H1 (cell line): ENCODE results near the gene AKR1B1. TPM values are rescaled to one million over a fixed set of nuclear protein-coding genes. Genes with fewer than 3 reads are reported as not detected.

Source experiments
- CTCF ChIA-PET: fragments of 300-600 bp; sonication (Branson Sonifier 250); formaldehyde crosslinking; loops from one replicate; lab custom pipeline; 2021; ENCODE audit not compliant: partially characterized antibody; lab: Charles Lee
- POLR2A ChIA-PET: fragments of 300-600 bp; sonication (Branson Sonifier 250); formaldehyde crosslinking; loops from one replicate; lab custom pipeline; 2021; ENCODE audit warnings: inconsistent platforms; ENCODE audit not compliant: partially characterized antibody; lab: Charles Lee
- DNase-seq, 2 experiments: peaks; one replicate each; pipeline versions ENCODE4 v3.0.0 to v3.0.0-alpha.2; 2010 to 2022; ENCODE audit warnings: low spot score in 2 of 2, low read depth in 1 of 2, mixed read lengths in 1 of 2
- FAIRE-seq: peaks from 2 replicates; lab custom pipeline; 2011; peaks lifted over from hg19 to GRCh38; lab: Jason Lieb, UNC
- H2AFZ ChIP-seq: 2 replicates; pipeline ENCODE4 v1.8.1; 2012; ENCODE audit warnings: low read length, inconsistent platforms
- H2AK5ac ChIP-seq: 2 replicates; pipeline ENCODE4 v1.6.1; 2013; ENCODE audit warnings: low read depth, low read length
- H2BK120ac ChIP-seq: replicated peaks from 2 replicates; pipeline ENCODE3; 2013; ENCODE audit warnings: low read depth, low read length, inconsistent platforms
- H2BK12ac ChIP-seq: 2 replicates; pipeline ENCODE4 v1.6.1; 2013; ENCODE audit warnings: low read depth, low read length
- H2BK15ac ChIP-seq: 2 replicates; pipeline ENCODE4 v1.6.1; 2013; ENCODE audit warnings: low read length
- H2BK20ac ChIP-seq: 2 replicates; pipeline ENCODE4 v1.6.1; 2013; ENCODE audit warnings: low read length
- H2BK5ac ChIP-seq: 2 replicates; pipeline ENCODE4 v1.6.1; 2013; ENCODE audit warnings: low read depth, low read length
- H3K14ac ChIP-seq: 2 replicates; pipeline ENCODE4 v1.6.1; 2013; ENCODE audit warnings: inconsistent platforms; ENCODE audit not compliant: insufficient read length
- H3K18ac ChIP-seq: 2 replicates; pipeline ENCODE4 v1.6.1; 2013; ENCODE audit warnings: low read length; ENCODE audit errors: extremely low read depth
- H3K23ac ChIP-seq: 2 replicates; pipeline ENCODE4 v1.6.1; 2013; ENCODE audit warnings: inconsistent platforms; ENCODE audit not compliant: insufficient read length
- H3K23me2 ChIP-seq: 2 replicates; pipeline ENCODE4 v1.6.1; 2013; ENCODE audit warnings: low read depth, low read length
- H3K27ac ChIP-seq: 2 replicates; pipeline ENCODE4 v1.6.1; 2011; ENCODE audit warnings: low read depth, low read length, inconsistent platforms
- H3K27me3 ChIP-seq, 4 experiments: replicated peaks in 1 of 4; 1 replicate in 1 of 4; 2 replicates in 3 of 4; pipeline versions ENCODE4 v1.6.1 to v1.8.1; 2011 to 2013; ENCODE audit warnings: low read length in 3 of 4, mild to moderate bottlenecking in 3 of 4, inconsistent platforms in 2 of 4, mixed read lengths in 2 of 4, moderate library complexity in 1 of 4; ENCODE audit not compliant: control insufficient read depth in 3 of 4, insufficient read depth in 3 of 4; ENCODE audit errors: extremely low read depth in 1 of 4
- H3K36me3 ChIP-seq, 4 experiments: 2 replicates each; pipeline versions ENCODE4 v1.6.1 to v1.8.1; 2011 to 2013; ENCODE audit warnings: mild to moderate bottlenecking in 4 of 4, low read length in 3 of 4, moderate library complexity in 2 of 4, control low read depth in 1 of 4, inconsistent platforms in 1 of 4; ENCODE audit not compliant: insufficient read depth in 4 of 4, control insufficient read depth in 2 of 4
- H3K4ac ChIP-seq: replicated peaks from 2 replicates; pipeline ENCODE3; 2013; ENCODE audit warnings: low read length, low read depth, mixed read lengths, inconsistent platforms; ENCODE audit not compliant: insufficient read length
- H3K4me1 ChIP-seq, 4 experiments: replicated peaks in 1 of 4; 1 replicate in 1 of 4; 2 replicates in 3 of 4; pipeline versions ENCODE4 v1.6.1 to v1.8.1; 2011 to 2013; ENCODE audit warnings: low read length in 3 of 4, inconsistent platforms in 2 of 4, mixed read lengths in 1 of 4; ENCODE audit not compliant: insufficient read depth in 4 of 4, control insufficient read depth in 3 of 4
- H3K4me2 ChIP-seq, 2 experiments: 2 replicates each; pipeline versions ENCODE4 v1.6.1 to v1.8.1; 2011 to 2013; ENCODE audit warnings: low read depth in 2 of 2, low read length in 2 of 2, control low read depth in 1 of 2, inconsistent platforms in 1 of 2, mild to moderate bottlenecking in 1 of 2; ENCODE audit not compliant: insufficient read depth in 1 of 2
- H3K4me3 ChIP-seq, 4 experiments: fragments of 200-600, 300-600 bp in 1 of 4; sonication (generic), shearing (Covaris generic), sonication (Bioruptor Twin) in 1 of 4; 2 replicates each; pipeline versions ENCODE4 v1.5.1 to v1.8.1; 2011 to 2016; ENCODE audit warnings: low read length in 4 of 4, low read depth in 3 of 4, control low read depth in 2 of 4, inconsistent platforms in 2 of 4, mild to moderate bottlenecking in 2 of 4, mixed read lengths in 1 of 4, moderate library complexity in 1 of 4; ENCODE audit not compliant: insufficient read depth in 2 of 4; ENCODE audit errors: extremely low read depth in 1 of 4
- H3K56ac ChIP-seq: replicated peaks from 2 replicates; pipeline ENCODE3; 2013; ENCODE audit warnings: low read depth, mild to moderate bottlenecking, mixed read lengths, low read length, inconsistent platforms; ENCODE audit not compliant: insufficient read length
- H3K79me1 ChIP-seq: 2 replicates; pipeline ENCODE4 v1.6.1; 2013; ENCODE audit warnings: low read depth, low read length, control low read depth
- H3K79me2 ChIP-seq, 2 experiments: 2 replicates each; pipeline versions ENCODE4 v1.6.1 to v1.8.1; 2012 to 2013; ENCODE audit warnings: low read length in 2 of 2, mild to moderate bottlenecking in 2 of 2, inconsistent platforms in 1 of 2; ENCODE audit not compliant: insufficient read depth in 2 of 2, control insufficient read depth in 1 of 2
- H3K9ac ChIP-seq, 4 experiments: replicated peaks in 1 of 4; 1 replicate in 1 of 4; 2 replicates in 3 of 4; pipeline versions ENCODE4 v1.6.1 to v1.8.1; 2011 to 2013; ENCODE audit warnings: low read depth in 3 of 4, low read length in 3 of 4, control low read depth in 2 of 4, mild to moderate bottlenecking in 2 of 4, moderate library complexity in 2 of 4, inconsistent platforms in 1 of 4; ENCODE audit errors: extremely low read depth in 1 of 4
- H3K9me3 ChIP-seq, 2 experiments: 2 replicates each; pipeline versions ENCODE4 v1.6.1 to v1.8.1; 2012 to 2013; ENCODE audit warnings: mild to moderate bottlenecking in 2 of 2, moderate library complexity in 2 of 2, control low read depth in 1 of 2, inconsistent platforms in 1 of 2, low read depth in 1 of 2, low read length in 1 of 2, mixed read lengths in 1 of 2; ENCODE audit not compliant: insufficient read depth in 2 of 2
- H4K20me1 ChIP-seq, 2 experiments: replicated peaks in 1 of 2; 2 replicates each; pipeline versions ENCODE3 to v1.8.1; 2011 to 2013; ENCODE audit warnings: inconsistent platforms in 2 of 2, low read length in 2 of 2, mild to moderate bottlenecking in 1 of 2; ENCODE audit not compliant: insufficient read depth in 2 of 2, control insufficient read depth in 1 of 2
- H4K5ac ChIP-seq: 2 replicates; pipeline ENCODE4 v1.6.1; 2013; ENCODE audit warnings: low read length, low read depth, mixed read lengths, inconsistent platforms; ENCODE audit not compliant: insufficient read length
- H4K8ac ChIP-seq: 2 replicates; pipeline ENCODE4 v1.8.0; 2013; ENCODE audit warnings: mild to moderate bottlenecking, moderate library complexity, low read length, inconsistent platforms; ENCODE audit not compliant: insufficient read depth; ENCODE audit errors: extremely low read depth
- H4K91ac ChIP-seq: replicated peaks from 2 replicates; pipeline ENCODE3; 2013; ENCODE audit warnings: low read length, mixed read lengths, inconsistent platforms; ENCODE audit not compliant: insufficient read length
- CHD1 ChIP-seq: IDR thresholded peaks from 2 replicates; pipeline ENCODE4 v1.6.1; 2012; ENCODE audit warnings: low read depth, low read length, improper control_type of control experiment
- SRF ChIP-seq: IDR thresholded peaks from 2 replicates; pipeline ENCODE4 v1.6.1; 2011; ENCODE audit warnings: mild to moderate bottlenecking, low read depth, low read length, moderate library complexity
- TAF1 ChIP-seq: IDR thresholded peaks from 2 replicates; pipeline ENCODE4 v1.6.1; 2011; ENCODE audit warnings: mild to moderate bottlenecking, low read depth, low read length
- WGBS, 2 experiments: shearing (Covaris generic) in 1 of 2; methylation state at CpG; one replicate each; pipeline versions ENCODE4 v1.1.6 to v1.1.7; 2013 to 2015; ENCODE audit warnings: low lambda C conversion rate in 2 of 2, mixed read lengths in 2 of 2, inconsistent platforms in 1 of 2, low coverage in 1 of 2, missing lambda C conversion rate in 1 of 2; ENCODE audit not compliant: insufficient replicate concordance in 2 of 2, insufficient coverage in 1 of 2, insufficient read length in 1 of 2; ENCODE audit errors: extremely low coverage in 1 of 2, missing lambda C conversion rate in 1 of 2; 5-methylcytosine and 5-hydroxymethylcytosine counted together
- polyA plus RNA-seq, 7 experiments: library from polyadenylated mRNA; depleted of rRNA in 3 of 7; stranded (reverse) in 5 of 7; unstranded in 2 of 7; fragments of >200 nt in 5 of 7; fragments of 200-250 nt in 2 of 7; gene quantifications; 1 replicate in 5 of 7; 2 replicates in 1 of 7; 4 replicates in 1 of 7; pipeline versions ENCODE4 v1.2.1 to v1.2.3, GENCODE V29; 2011 to 2013; ENCODE audit warnings: missing spikeins in 2 of 7, mixed read lengths in 2 of 7
- total RNA-seq: library from RNA; stranded (reverse); fragmentation: NEBNext Ultra II Directional; extraction: Animal tissue kit (Norgen Biotek cat#: 25700); gene quantifications from 2 replicates; pipeline ENCODE4 v1.2.1, GENCODE V29; 2021

Gene AKR1B1
- total and polyA plus RNA-seq, 2 of the 8 experiments (the other 6 are each of a cell fraction or from before 2014, with no cell fraction given), result 195 to 273 TPM

DNA sequence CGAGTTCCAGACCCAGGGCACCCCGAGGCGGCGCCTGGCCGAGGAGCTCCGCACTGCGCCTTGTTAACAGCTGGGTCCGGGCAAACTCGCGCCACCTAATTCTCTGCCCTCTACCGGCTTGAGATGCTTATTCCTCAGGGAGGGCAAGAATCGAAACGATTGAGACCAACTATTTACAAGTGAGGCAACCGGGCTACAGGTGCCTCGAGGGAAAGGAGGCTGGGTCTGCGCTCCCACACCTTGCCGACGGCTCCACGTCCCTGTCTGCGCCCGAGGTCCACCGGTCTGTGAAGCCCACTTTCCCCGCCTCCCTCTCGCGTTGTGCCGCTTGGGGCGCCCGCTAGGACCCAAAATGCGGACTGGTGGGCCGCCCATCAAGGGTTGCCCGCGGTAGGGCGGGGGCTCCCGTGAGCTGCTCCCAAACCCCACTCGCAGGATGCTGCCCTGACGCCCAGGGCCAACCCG lies 527 bp downstream of the AKR1B1 start:
- Histone ChIP-seq H3K79me2 (peaks cover 0 to 39% of the 10 kb centered on the region in 2 experiments; a peak in 3 of 4 replicates), H4K91ac (no peak overlapping the region), H3K9me3 (no peaks in the 10 kb centered on the region), H3K4ac (no peak overlapping the region), H3K27me3 (peaks cover 0 to 2% (median 0%) of the 10 kb centered on the region in 4 experiments; a peak in 2 of 7 replicates), H3K4me1 (peaks cover 0 to 4% (median 1%) of the 10 kb centered on the region in 4 experiments; a peak in 4 of 7 replicates), H3K23ac (no peak overlapping the region), H3K56ac (no peak overlapping the region), H4K8ac (peak overlapping the region; percentile 84; the same call in 1 of the 2 replicates), H2BK12ac (no peak overlapping the region), H3K18ac (no peak overlapping the region), H3K23me2 (peaks cover 4% of the 10 kb centered on the region; the same call in 1 of the 2 replicates), H3K9ac (peak overlapping the region; percentile 56 to 74 (median 69)), H3K27ac (no peak overlapping the region; the same call in 1 of the 2 replicates), H3K79me1 (peaks cover 4% of the 10 kb centered on the region), H3K4me2 (peak overlapping the region; percentile 71), H4K5ac (peak overlapping the region; percentile 5), H2BK120ac (no peak overlapping the region), H3K4me3 (peak overlapping the region; percentile 83 to 92 (median 87)), H2AFZ (peak overlapping the region; percentile 7; the same call in 1 of the 2 replicates), H2BK5ac (no peak overlapping the region), H3K36me3 (peaks cover 0 to 9% (median 0%) of the 10 kb centered on the region in 4 experiments; a peak in 1 of 8 replicates), H2BK15ac (no peak overlapping the region), H3K14ac (no peak overlapping the region), H4K20me1 (peaks cover 5 to 9% of the 10 kb centered on the region in 2 experiments), H2BK20ac (no peak overlapping the region), H2AK5ac (no peak overlapping the region)
- POLR2A ChIA-PET, result interaction anchor here (0.7 to 2.6 kb wide), 9 partner anchors 9 to 866 kb away, joined by 3 to 12 read pairs (median 4); no protein-coding TSS in a partner anchor
- DNase-seq, result peak in 1 of 2 experiments; percentile 79
- CTCF ChIA-PET, result interaction anchor here (0.6 to 5.8 kb wide), 20 partner anchors 10 to 1390 kb away, joined by 3 to 40 read pairs (median 6); partner anchors contain the start of gene AKR1B15
- WGBS, 2 experiments, result 2% methylated on average over 35 of the region's 37 CpGs; no CpG with 5 or more reads in 1 of the 2 experiments
- FAIRE-seq, result no peak
- no peak for TF ChIP-seq CHD1
- no peak for TF ChIP-seq SRF
- 0 out of 2 replicates have a peak, but pooled peaks have one; percentile 10 for TF ChIP-seq TAF1
